ENCODE measurements around the gene LRP8. TPM values are rescaled to one million over a fixed set of nuclear protein-coding genes. Genes with fewer than 3 reads are reported as not detected.

Gene LRP8
- total RNA-seq, 1 experiment from 2014 or later: 28.6 TPM

- ChIA-PET POLR2A (no interaction called here), CTCF (interaction anchor here (1.6 kb wide), 1 partner anchor 118 kb away, joined by 6 read pairs; no protein-coding TSS in a partner anchor)
- Histone ChIP-seq H3K36me3 (ENCODE audit: control insufficient read depth, insufficient read depth, low read length) (no peaks in the 10 kb centered on the region; the same call in 1 of the 2 replicates), H3K4me3 (ENCODE audit: low read depth in 2 of 2, low read length in 2 of 2) (no peak overlapping the region), H3K27ac (ENCODE audit: low read length) (no peak overlapping the region), H3K4me1 (ENCODE audit: control insufficient read depth, insufficient read depth, low read length) (no peaks in the 10 kb centered on the region), H3K9me3 (ENCODE audit: control insufficient read depth, insufficient read depth, low read depth, low read length) (no peaks in the 10 kb centered on the region), H3K27me3 (ENCODE audit: control insufficient read depth, insufficient read depth, low read length) (no peaks in the 10 kb centered on the region)
- intact Hi-C loops (cut with micrococcal nuclease; ENCODE audit: unreplicated experiment): no loop called here
- BruUV-seq (replicated peaks): no TSS peak
- in situ Hi-C loops (cut with HindIII; ENCODE audit: low pct_unique_long_range_greater_than_20kb, low sequenced_read_pairs): no loop called here
- TF ChIP-seq CTCF (IDR thresholded peaks at IDR 0.05) (no peak), SIN3A (IDR thresholded peaks at IDR 0.05; ENCODE audit: borderline replicate concordance, insufficient read depth, low read depth, low read length) (no peak), TCF7L2 (IDR thresholded peaks at IDR 0.05; ENCODE audit: low read depth, low read length) (no peak), POLR2AphosphoS5 (IDR thresholded peaks at IDR 0.05; ENCODE audit: low read depth, low read length) (no peak)
- TF ChIP-seq, protein P1, sequence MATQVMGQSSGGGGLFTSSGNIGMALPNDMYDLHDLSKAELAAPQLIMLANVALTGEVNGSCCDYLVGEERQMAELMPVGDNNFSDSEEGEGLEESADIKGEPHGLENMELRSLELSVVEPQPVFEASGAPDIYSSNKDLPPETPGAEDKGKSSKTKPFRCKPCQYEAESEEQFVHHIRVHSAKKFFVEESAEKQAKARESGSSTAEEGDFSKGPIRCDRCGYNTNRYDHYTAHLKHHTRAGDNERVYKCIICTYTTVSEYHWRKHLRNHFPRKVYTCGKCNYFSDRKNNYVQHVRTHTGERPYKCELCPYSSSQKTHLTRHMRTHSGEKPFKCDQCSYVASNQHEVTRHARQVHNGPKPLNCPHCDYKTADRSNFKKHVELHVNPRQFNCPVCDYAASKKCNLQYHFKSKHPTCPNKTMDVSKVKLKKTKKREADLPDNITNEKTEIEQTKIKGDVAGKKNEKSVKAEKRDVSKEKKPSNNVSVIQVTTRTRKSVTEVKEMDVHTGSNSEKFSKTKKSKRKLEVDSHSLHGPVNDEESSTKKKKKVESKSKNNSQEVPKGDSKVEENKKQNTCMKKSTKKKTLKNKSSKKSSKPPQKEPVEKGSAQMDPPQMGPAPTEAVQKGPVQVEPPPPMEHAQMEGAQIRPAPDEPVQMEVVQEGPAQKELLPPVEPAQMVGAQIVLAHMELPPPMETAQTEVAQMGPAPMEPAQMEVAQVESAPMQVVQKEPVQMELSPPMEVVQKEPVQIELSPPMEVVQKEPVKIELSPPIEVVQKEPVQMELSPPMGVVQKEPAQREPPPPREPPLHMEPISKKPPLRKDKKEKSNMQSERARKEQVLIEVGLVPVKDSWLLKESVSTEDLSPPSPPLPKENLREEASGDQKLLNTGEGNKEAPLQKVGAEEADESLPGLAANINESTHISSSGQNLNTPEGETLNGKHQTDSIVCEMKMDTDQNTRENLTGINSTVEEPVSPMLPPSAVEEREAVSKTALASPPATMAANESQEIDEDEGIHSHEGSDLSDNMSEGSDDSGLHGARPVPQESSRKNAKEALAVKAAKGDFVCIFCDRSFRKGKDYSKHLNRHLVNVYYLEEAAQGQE (IDR thresholded peaks at IDR 0.05; ENCODE audit: insufficient read depth in 1 of 2, low read depth in 2 of 2, low read length in 1 of 2): no peak
- DNase-seq (ENCODE audit: low read depth, low spot score) (no peak), ATAC-seq (no peak)
Observed at GRCh38 chr1:53274541-53275185, 53.2 kb downstream of the LRP8 start.

- ATAC-seq (no peak), DNase-seq (ENCODE audit: low read depth, low spot score) (no peak)
- H3K4me1 ChIP-seq (ENCODE audit: control insufficient read depth, insufficient read depth, low read length): no peaks in the 10 kb centered on the region
- no TSS peak for BruUV-seq (replicated peaks)
- H3K9me3 ChIP-seq (ENCODE audit: control insufficient read depth, insufficient read depth, low read depth, low read length): no peaks in the 10 kb centered on the region
- intact Hi-C loops (cut with micrococcal nuclease; ENCODE audit: unreplicated experiment): no loop called here
- H3K27ac ChIP-seq (ENCODE audit: low read length): no peak overlapping the region
- ChIA-PET CTCF (interaction anchor here (1.6 kb wide), 1 partner anchor 119 kb away, joined by 6 read pairs; no protein-coding TSS in a partner anchor), POLR2A (no interaction called here)
- H3K27me3 ChIP-seq (ENCODE audit: control insufficient read depth, insufficient read depth, low read length): no peaks in the 10 kb centered on the region
- in situ Hi-C loops (cut with HindIII; ENCODE audit: low pct_unique_long_range_greater_than_20kb, low sequenced_read_pairs): no loop called here
- no peak overlapping the region for H3K4me3 ChIP-seq (ENCODE audit: low read depth in 2 of 2, low read length in 2 of 2)
- no peaks in the 10 kb centered on the region; the same call in 1 of the 2 replicates for H3K36me3 ChIP-seq (ENCODE audit: control insufficient read depth, insufficient read depth, low read length)
- TF ChIP-seq POLR2AphosphoS5 (IDR thresholded peaks at IDR 0.05; ENCODE audit: low read depth, low read length) (no peak), TCF7L2 (IDR thresholded peaks at IDR 0.05; ENCODE audit: low read depth, low read length) (no peak), SIN3A (IDR thresholded peaks at IDR 0.05; ENCODE audit: borderline replicate concordance, insufficient read depth, low read depth, low read length) (no peak), CTCF (IDR thresholded peaks at IDR 0.05) (no peak)
- TF ChIP-seq, protein P1 (IDR thresholded peaks at IDR 0.05; ENCODE audit: insufficient read depth in 1 of 2, low read depth in 2 of 2, low read length in 1 of 2): no peak
Observed at GRCh38 chr1:53274026-53274425, 53.8 kb downstream of the LRP8 start.
